Glutamatergic neuron (in vitro differentiated cells): ENCODE data around the gene CHD5. TPM values are rescaled to one million over a fixed set of nuclear protein-coding genes. Genes with fewer than 3 reads are reported as not detected.

Source experiments
- DNase-seq: peaks from one replicate; pipeline ENCODE4 v3.0.0; 2022
- H3K27ac Mint-ChIP-seq: one replicate; pipeline ENCODE4 v1.8.0; 2020; ENCODE audit warnings: mild to moderate bottlenecking, mixed read lengths, inconsistent platforms; ENCODE audit not compliant: unreplicated experiment
- H3K27me3 Mint-ChIP-seq: one replicate; pipeline ENCODE4 v1.8.0; 2020; ENCODE audit warnings: mild to moderate bottlenecking, moderate library complexity, mixed read lengths, inconsistent platforms; ENCODE audit not compliant: unreplicated experiment
- H3K36me3 Mint-ChIP-seq: one replicate; pipeline ENCODE4 v1.8.0; 2020; ENCODE audit warnings: mild to moderate bottlenecking, mixed read lengths, inconsistent platforms; ENCODE audit not compliant: unreplicated experiment
- H3K4me1 Mint-ChIP-seq: one replicate; pipeline ENCODE4 v1.8.0; 2020; ENCODE audit warnings: mild to moderate bottlenecking, low read depth, mixed read lengths, inconsistent platforms; ENCODE audit not compliant: unreplicated experiment
- H3K4me3 Mint-ChIP-seq: one replicate; pipeline ENCODE4 v1.8.0; 2020; ENCODE audit warnings: mild to moderate bottlenecking, mixed read lengths, inconsistent platforms; ENCODE audit not compliant: unreplicated experiment
- H3K9me3 Mint-ChIP-seq: one replicate; pipeline ENCODE4 v1.8.0; 2020; ENCODE audit warnings: mild to moderate bottlenecking, moderate library complexity, mixed read lengths, inconsistent platforms; ENCODE audit not compliant: unreplicated experiment
- total RNA-seq: library from RNA; stranded (reverse); fragmentation: NEBNext Ultra II Directional; extraction: Animal tissue kit (Norgen Biotek cat#: 25700); gene quantifications from one replicate; pipeline ENCODE4 v1.2.1, GENCODE V29; 2021; ENCODE audit not compliant: unreplicated experiment
- TF ChIP-seq, protein P1 (sequence below): fragments of 200-600 bp; sonication (generic); IDR thresholded peaks from one replicate; pipeline ENCODE4 v1.5.0; 2021; ENCODE audit not compliant: partially characterized antibody, unreplicated experiment

Gene CHD5
- total RNA-seq, 1 donor from 2014 or later, result 0.96 TPM

DNA sequence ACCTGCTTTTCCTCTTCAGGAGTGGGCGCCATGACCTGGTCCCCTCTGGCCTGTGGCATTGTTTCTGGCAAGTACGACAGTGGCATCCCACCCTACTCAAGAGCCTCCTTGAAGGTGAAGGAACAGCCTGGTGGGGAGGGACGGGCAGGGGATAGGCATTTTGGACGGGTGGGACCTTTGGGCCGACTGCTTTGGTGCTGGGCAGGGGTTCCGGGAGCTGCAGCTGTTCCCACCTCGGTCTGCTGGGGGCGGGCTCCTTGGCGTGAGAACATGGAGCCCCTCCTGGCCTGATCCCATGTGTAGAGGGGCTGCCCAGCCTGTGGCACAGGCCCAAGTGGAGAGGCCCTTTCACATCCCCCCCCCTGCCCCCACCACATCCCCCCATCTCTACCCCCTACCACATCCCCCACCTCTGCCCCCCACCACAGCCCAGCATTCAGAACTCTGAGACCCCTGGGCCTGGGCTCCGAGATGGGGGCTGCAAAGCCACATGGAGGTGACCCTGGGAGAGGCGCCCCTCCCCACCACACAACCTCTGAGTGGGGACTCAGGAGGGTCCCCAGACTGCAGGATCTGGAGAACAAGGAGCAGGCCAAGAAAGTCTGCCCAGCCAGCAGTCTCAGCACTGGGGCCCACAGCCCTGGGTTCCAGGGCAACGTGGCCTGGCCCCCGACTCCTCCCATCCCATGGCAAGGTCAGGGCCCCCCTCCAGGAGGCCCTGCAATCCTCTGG, 84.4 kb downstream of the CHD5 start:
- Mint-ChIP-seq H3K36me3 (peaks cover 4% of the 10 kb centered on the region), H3K27me3 (peaks cover 2% of the 10 kb centered on the region), H3K9me3 (peaks cover 9% of the 10 kb centered on the region), H3K27ac (no peak overlapping the region), H3K4me1 (peaks cover 24% of the 10 kb centered on the region), H3K4me3 (no peak overlapping the region)
- DNase-seq, result no peak
- TF ChIP-seq, protein P1, sequence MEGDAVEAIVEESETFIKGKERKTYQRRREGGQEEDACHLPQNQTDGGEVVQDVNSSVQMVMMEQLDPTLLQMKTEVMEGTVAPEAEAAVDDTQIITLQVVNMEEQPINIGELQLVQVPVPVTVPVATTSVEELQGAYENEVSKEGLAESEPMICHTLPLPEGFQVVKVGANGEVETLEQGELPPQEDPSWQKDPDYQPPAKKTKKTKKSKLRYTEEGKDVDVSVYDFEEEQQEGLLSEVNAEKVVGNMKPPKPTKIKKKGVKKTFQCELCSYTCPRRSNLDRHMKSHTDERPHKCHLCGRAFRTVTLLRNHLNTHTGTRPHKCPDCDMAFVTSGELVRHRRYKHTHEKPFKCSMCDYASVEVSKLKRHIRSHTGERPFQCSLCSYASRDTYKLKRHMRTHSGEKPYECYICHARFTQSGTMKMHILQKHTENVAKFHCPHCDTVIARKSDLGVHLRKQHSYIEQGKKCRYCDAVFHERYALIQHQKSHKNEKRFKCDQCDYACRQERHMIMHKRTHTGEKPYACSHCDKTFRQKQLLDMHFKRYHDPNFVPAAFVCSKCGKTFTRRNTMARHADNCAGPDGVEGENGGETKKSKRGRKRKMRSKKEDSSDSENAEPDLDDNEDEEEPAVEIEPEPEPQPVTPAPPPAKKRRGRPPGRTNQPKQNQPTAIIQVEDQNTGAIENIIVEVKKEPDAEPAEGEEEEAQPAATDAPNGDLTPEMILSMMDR, result no peak

DNA sequence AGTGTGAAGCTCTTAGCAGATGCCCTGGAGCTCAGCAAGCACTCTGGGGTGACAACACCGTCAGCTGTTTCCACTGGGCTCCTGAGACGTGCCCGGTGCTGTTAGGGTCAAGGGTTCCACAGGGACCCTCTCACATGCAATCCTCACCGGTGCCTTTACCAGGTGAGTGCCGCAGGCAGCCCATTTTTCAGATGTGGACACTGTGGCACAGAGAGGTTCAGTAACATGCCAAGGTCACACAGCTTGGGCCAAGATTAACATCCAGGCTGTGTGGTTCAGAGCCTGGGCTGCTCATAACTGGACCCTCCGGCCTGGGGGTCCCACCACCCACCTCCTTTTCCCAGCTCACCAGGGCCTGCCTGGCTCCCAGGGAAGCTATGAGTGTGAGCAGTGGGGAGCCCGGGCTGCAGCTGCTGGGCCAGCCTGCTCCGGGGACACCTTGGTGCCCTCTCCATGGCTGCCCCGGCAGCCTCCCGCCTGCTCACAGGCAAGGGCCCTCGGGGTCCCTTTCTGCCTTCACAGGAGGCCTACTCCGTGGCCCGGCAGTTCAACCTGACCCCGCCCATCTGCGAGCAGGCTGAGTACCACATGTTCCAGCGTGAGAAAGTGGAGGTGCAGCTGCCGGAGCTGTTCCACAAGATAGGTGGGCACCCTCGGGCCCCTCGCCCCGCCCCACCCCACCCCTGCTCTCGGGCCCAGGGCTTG, 85.2 kb downstream of the CHD5 start:
- TF ChIP-seq, protein P1, result no peak
- peaks cover 2% of the 10 kb centered on the region for H3K27me3 Mint-ChIP-seq
- peak; percentile 16 for DNase-seq
- peaks cover 9% of the 10 kb centered on the region for H3K9me3 Mint-ChIP-seq
- peaks cover 4% of the 10 kb centered on the region for H3K36me3 Mint-ChIP-seq
- peaks cover 24% of the 10 kb centered on the region for H3K4me1 Mint-ChIP-seq
- no peak overlapping the region for H3K27ac Mint-ChIP-seq
- H3K4me3 Mint-ChIP-seq, result no peak overlapping the region

DNA sequence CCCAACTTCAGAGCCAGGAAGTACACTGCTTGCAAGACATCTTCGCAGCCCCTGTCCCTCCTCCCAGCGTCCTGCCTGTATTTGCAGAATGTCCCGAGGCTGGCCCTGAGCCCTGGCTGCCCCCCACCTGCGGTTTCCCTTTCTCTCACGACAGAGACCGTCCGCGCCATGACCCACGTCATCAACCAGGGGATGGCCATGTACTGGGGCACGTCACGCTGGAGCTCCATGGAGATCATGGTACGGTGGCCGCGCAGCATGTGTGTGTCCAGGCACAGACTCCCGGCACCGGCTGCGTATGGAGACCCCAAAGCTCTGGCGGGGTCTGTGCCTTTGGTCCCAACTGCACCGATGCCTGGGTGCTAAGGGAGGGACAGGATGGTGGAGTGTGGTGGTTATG, 85.9 kb downstream of the CHD5 start:
- H3K9me3 Mint-ChIP-seq, result peaks cover 9% of the 10 kb centered on the region
- peaks cover 4% of the 10 kb centered on the region for H3K36me3 Mint-ChIP-seq
- peaks cover 2% of the 10 kb centered on the region for H3K27me3 Mint-ChIP-seq
- TF ChIP-seq, protein P1, result no peak
- no peak overlapping the region for H3K4me3 Mint-ChIP-seq
- H3K27ac Mint-ChIP-seq, result no peak overlapping the region
- DNase-seq, result no peak
- H3K4me1 Mint-ChIP-seq, result peaks cover 24% of the 10 kb centered on the region

DNA sequence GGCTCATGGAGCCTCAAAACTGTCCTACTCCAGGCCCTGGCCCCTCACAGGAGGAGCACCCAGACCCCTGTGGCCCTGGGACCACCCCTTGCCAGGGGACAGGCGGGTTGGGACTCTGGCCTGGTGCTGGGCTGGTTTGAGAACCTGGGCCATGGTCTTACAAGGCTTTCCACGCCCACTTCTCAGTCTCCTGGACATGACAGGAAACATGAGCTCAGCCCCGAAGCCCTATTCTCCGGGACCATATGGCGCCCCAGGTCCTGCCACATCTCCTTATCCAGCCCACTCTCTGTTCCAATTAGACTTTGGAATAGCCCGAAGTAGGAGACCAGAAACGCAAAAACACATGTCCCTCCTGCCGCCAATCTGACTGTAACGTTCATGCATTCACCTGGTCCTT, 86.5 kb downstream of the CHD5 start:
- TF ChIP-seq, protein P1, result no peak
- Mint-ChIP-seq H3K4me1 (peaks cover 24% of the 10 kb centered on the region), H3K27me3 (peaks cover 2% of the 10 kb centered on the region), H3K27ac (peak overlapping the region; percentile 50), H3K36me3 (peaks cover 4% of the 10 kb centered on the region), H3K9me3 (peaks cover 9% of the 10 kb centered on the region), H3K4me3 (no peak overlapping the region)
- DNase-seq, result peak; percentile 11

DNA sequence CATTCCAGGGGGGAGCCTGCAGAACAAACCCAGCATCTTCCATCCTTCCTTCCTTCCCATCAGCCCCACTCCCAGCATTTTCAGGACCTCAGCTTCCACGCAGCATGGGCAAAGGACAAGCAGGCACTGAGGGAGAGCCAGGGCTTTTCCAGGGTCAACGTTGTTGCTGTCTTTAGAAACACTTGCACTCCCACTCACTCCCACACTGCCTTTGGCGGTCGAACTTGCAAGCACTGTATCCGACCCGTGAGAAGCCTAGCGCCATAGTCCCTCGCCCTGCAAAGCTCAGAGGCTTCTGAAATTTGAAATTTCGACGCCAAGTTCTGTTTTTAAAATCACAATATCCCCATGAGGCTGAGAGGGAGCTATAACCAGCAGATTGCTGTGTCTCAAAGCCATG, 87.0 kb downstream of the CHD5 start:
- peaks cover 4% of the 10 kb centered on the region for H3K36me3 Mint-ChIP-seq
- peaks cover 8% of the 10 kb centered on the region for H3K9me3 Mint-ChIP-seq
- peaks cover 21% of the 10 kb centered on the region for H3K4me1 Mint-ChIP-seq
- TF ChIP-seq, protein P1, result no peak
- no peak overlapping the region for H3K4me3 Mint-ChIP-seq
- no peak overlapping the region for H3K27ac Mint-ChIP-seq
- peak; percentile 12 for DNase-seq
- H3K27me3 Mint-ChIP-seq, result no peaks in the 10 kb centered on the region
